ENCODE results near the gene GGT6. TPM values are rescaled to one million over a fixed set of nuclear protein-coding genes. Genes with fewer than 3 reads are reported as not detected.

The GGT6 gene
- total and polyA plus RNA-seq, 2 of the 13 experiments (the other 11 are each of a cell fraction or from before 2014, with no cell fraction given), result 0.16 to 0.80 TPM

DNA sequence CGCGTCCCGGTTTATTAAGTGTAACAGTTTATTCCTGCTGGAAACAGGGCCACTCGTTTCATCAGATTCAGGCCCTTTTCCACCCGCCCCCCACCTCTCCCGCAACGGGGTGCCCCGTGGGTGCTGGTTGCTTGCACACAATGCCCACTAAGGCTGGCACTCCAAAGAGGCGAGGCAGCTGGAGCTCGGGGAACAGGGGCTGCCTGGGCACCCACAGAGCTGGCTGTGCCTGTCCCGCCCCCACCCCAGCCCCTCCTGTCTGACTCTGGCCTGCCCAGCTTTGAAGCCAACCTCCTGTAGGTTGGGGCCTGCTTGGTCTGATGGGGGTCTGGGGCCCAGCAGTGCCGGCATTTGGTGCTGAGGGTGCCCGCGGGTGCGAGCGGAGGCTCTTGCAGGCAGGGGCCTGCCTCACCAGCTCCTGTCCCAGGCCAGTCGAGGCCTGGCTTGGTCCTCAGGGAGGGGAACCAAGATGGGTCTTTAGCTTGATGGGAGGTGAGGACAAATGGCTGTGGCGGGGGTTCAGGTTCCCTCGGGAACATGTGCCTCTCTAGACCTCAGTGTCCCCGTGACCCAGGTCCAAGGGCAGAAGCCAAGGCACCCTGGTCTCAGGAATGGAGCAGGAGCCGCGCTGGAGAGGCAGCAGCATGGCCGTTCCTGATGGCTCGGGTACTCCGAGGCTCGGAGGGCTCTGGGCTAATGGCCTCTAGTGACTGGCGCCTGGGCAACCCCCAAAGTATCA, 25.3 kb downstream of the GGT6 start:
- Histone ChIP-seq H3K36me3 (replicated peaks in 1 of 2; ENCODE audit: control insufficient read depth in 1 of 2, insufficient read depth in 2 of 2, low read length in 2 of 2) (peaks cover 7 to 16% of the 10 kb centered on the region in 2 experiments), H3K9me3 (ENCODE audit: low read length) (no peaks in the 10 kb centered on the region), H3K27me3 (ENCODE audit: control insufficient read depth in 1 of 2, insufficient read depth in 2 of 2, low read length in 2 of 2) (peaks cover 6 to 30% of the 10 kb centered on the region in 2 experiments), H3K4me3 (replicated peaks in 1 of 3; ENCODE audit: insufficient read depth in 1 of 3, low read depth in 2 of 3, low read length in 3 of 3) (peak overlapping the region in 1 of 3 experiments; percentile 10; a peak in 1 of 6 replicates), H4K20me1 (ENCODE audit: insufficient read depth, low read length) (0 out of 2 replicates have a peak, but pooled peaks cover 1% of the 10 kb centered on the region), H3K4me1 (ENCODE audit: insufficient read depth, low read length) (peaks cover 16% of the 10 kb centered on the region), H3K79me2 (ENCODE audit: insufficient read depth, low read length) (no peaks in the 10 kb centered on the region), H3K4me2 (ENCODE audit: low read depth, low read length) (no peak overlapping the region; the same call in 1 of the 2 replicates), H2AFZ (ENCODE audit: low read length) (no peak overlapping the region), H3K27ac (ENCODE audit: extremely low read length, insufficient read depth, low read length) (no peak overlapping the region), H3K9ac (ENCODE audit: insufficient read depth, low read depth, low read length) (no peak overlapping the region)
- no peak for TF ChIP-seq HMG20A (CRISPR knock-in tag; IDR thresholded peaks at IDR 0.05; ENCODE audit: borderline replicate concordance)
- TF ChIP-seq KMT2A (CRISPR knock-in tag; IDR thresholded peaks at IDR 0.05), result no peak
- TF ChIP-seq POLR2AphosphoS2 (IDR thresholded peaks at IDR 0.05; ENCODE audit: low read depth, low read length), result 0 out of 2 replicates have a peak, but pooled peaks have one; percentile 32
- TF ChIP-seq AGO1 (IDR thresholded peaks at IDR 0.05; ENCODE audit: low read depth, low read length, poor library complexity, severe bottlenecking), result peak; percentile 97
- TF ChIP-seq AKAP8 (CRISPR knock-in tag; IDR thresholded peaks at IDR 0.05), result peak; percentile 91; the same call in 1 of the 2 replicates
- 0 out of 4 replicates have a peak, but pooled peaks of 1 of the 2 experiments have one; percentile 20 for TF ChIP-seq POLR2A (IDR thresholded peaks at IDR 0.05; ENCODE audit: insufficient read depth in 1 of 2, low read depth in 2 of 2, low read length in 2 of 2)
- peak; percentile 70 for TF ChIP-seq AGO2 (optimal IDR thresholded peaks at IDR 0.05; ENCODE audit: low read depth, low read length)
- peak; percentile 15; the same call in 1 of the 2 replicates for TF ChIP-seq KDM2A (CRISPR knock-in tag; IDR thresholded peaks at IDR 0.05; ENCODE audit: borderline replicate concordance, low read depth)
- TF ChIP-seq, protein P1, sequence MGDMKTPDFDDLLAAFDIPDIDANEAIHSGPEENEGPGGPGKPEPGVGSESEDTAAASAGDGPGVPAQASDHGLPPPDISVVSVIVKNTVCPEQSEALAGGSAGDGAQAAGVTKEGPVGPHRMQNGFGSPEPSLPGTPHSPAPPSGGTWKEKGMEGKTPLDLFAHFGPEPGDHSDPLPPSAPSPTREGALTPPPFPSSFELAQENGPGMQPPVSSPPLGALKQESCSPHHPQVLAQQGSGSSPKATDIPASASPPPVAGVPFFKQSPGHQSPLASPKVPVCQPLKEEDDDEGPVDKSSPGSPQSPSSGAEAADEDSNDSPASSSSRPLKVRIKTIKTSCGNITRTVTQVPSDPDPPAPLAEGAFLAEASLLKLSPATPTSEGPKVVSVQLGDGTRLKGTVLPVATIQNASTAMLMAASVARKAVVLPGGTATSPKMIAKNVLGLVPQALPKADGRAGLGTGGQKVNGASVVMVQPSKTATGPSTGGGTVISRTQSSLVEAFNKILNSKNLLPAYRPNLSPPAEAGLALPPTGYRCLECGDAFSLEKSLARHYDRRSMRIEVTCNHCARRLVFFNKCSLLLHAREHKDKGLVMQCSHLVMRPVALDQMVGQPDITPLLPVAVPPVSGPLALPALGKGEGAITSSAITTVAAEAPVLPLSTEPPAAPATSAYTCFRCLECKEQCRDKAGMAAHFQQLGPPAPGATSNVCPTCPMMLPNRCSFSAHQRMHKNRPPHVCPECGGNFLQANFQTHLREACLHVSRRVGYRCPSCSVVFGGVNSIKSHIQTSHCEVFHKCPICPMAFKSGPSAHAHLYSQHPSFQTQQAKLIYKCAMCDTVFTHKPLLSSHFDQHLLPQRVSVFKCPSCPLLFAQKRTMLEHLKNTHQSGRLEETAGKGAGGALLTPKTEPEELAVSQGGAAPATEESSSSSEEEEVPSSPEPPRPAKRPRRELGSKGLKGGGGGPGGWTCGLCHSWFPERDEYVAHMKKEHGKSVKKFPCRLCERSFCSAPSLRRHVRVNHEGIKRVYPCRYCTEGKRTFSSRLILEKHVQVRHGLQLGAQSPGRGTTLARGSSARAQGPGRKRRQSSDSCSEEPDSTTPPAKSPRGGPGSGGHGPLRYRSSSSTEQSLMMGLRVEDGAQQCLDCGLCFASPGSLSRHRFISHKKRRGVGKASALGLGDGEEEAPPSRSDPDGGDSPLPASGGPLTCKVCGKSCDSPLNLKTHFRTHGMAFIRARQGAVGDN (CRISPR knock-in tag; IDR thresholded peaks at IDR 0.05), result peak; percentile 14; the same call in 1 of the 2 replicates
- TF ChIP-seq POLR2G (IDR thresholded peaks at IDR 0.05; ENCODE audit: low read depth, low read length), result peak; percentile 70
- ATAC-seq, result peak; percentile 2; the same call in 2 of the 3 replicates
- WGBS (ENCODE audit: low lambda C conversion rate), result 61% methylated on average over 12 of the region's 27 CpGs
- intact Hi-C loops (cut with micrococcal nuclease; ENCODE audit: unreplicated experiment), result loop anchor here (5.0 kb wide), 1 partner anchor 113 kb away; no protein-coding TSS in a partner anchor
- FAIRE-seq, result no peak
- BruUV-seq (replicated peaks), result no TSS peak
- in situ Hi-C loops (cut with HindIII; ENCODE audit: extremely low pct_ligation_motif_present, low pct_unique_long_range_greater_than_20kb), result no loop called here
- no peak for DNase-seq (ENCODE audit: low spot score)
- POLR2A ChIA-PET, result interaction anchor here (2.4 kb wide), 1 partner anchor 20 kb away, joined by 8 read pairs; the partner anchor contains the start of gene MYBBP1A
- CTCF ChIA-PET (ENCODE audit: low intra/inter-chr PET ratio, low total read pairs), result no interaction called here
